ENCODE results near the gene ZFHX2.

ZFHX2 gene

DNA sequence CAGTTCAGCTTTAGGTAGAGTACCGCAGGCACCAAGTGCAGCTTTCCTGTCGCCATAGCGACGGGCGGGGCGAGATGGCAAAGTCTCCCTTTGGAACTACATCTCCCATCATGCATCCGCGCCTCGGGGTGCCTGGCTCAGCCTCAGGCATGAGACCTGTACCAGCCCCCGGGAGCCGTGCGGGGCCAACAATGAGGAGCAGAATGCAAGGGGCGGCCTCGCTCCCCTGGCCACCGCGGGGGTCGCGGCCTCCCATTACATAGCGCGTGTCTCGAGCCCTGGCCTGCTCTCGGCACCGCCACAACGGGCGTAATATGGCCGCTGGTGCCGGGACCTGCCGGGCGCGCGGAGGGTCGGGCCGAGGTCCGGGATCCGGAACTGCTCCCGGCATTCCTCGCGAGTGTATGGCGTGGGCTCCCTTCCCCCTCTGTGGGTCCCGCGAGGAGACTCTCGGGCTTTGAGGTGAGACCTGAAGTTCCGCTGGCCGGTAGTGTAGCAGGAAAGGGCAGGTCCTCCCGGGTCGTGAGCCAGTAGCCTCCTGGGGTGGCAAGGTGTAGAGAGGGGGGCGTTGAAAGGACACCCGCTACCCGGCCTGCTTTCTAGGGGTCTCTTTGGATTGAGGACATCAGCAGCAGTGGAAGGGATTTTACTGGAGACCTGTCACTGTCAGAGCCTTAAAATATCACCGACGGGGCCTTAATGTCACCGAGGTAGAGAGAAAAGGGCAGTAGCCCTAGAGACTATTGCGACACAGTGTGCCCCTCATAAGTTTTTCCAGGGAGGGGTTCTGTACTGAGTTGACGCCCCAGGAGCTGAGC, 4.5 kb upstream of the ZFHX2 start, which contains the start of gene THTPA:
Gene THTPA (plus strand): TSS at position 390 of the 818 bp plus-strand sequence. CDS start 487 bp downstream, outside the sequence.
- Histone ChIP-seq H3K4me3 (ENCODE audit: low read length) (peak within 1 kb of the TSS; percentile 81), H3K9me3 (ENCODE audit: control insufficient read depth, low read length) (no peaks in the 10 kb centered on the region), H3K4me1 (ENCODE audit: control insufficient read depth, insufficient read depth, low read length) (peaks cover 23% of the 10 kb centered on the region), H3K9ac (ENCODE audit: low read length) (peak within 1 kb of the TSS; percentile 88), H3K36me3 (ENCODE audit: control insufficient read depth, insufficient read depth, low read length) (peaks cover 19% of the 10 kb centered on the region), H3K27me3 (ENCODE audit: control insufficient read depth, insufficient read depth, low read length) (no peaks in the 10 kb centered on the region)

DNA sequence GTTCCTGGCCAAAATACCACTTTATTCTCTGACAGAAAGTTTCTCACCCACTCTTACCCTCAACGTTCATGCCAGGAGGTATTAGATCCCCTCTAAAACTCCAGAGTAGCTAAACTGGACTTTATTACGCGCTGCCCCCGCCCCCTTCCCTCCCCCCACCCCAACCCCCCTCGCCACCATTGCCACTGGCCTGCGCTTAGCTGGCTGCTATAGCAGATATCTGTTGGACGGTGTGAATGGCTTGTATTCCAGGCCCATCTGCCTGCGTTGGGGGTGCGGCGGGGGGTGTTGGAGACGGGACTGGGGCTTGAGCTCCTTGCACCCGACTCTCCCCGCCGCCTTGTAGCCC, 3.9 kb upstream of the ZFHX2 start:
- no peaks in the 10 kb centered on the region for H3K9me3 ChIP-seq (ENCODE audit: control insufficient read depth, low read length)
- H3K4me1 ChIP-seq (ENCODE audit: control insufficient read depth, insufficient read depth, low read length): peaks cover 23% of the 10 kb centered on the region
- peaks cover 14% of the 10 kb centered on the region for H3K36me3 ChIP-seq (ENCODE audit: control insufficient read depth, insufficient read depth, low read length)
- H3K9ac ChIP-seq (ENCODE audit: low read length): peak overlapping the region; percentile 88
- H3K27me3 ChIP-seq (ENCODE audit: control insufficient read depth, insufficient read depth, low read length): no peaks in the 10 kb centered on the region
- peak overlapping the region; percentile 81 for H3K4me3 ChIP-seq (ENCODE audit: low read length)

DNA sequence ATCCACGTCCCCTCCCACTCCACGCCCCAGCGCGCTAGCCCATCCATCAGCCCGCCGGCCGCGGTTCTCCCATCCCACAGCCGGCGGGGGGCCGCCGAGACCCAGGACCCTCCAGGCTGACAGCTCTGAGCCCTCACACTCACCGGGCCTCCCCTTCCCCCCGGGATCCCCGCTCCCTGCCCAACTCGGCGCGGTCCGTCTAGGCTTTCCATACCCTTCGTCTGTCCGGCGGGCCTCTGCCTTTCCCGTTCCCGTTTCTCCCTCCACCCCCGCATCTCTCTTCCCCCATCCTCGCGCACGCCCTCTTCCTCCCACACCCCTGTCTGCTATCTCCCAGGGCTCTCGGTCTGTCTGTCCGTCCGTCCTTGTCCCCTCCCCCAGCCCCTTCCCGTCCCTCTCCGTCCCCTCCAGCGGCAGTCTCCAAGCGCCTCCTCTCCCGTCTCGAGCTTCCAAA, 726 bp downstream of the ZFHX2 start:
- H3K4me1 ChIP-seq (ENCODE audit: control insufficient read depth, insufficient read depth, low read length): no peaks in the 10 kb centered on the region
- H3K9me3 ChIP-seq (ENCODE audit: control insufficient read depth, low read length): no peaks in the 10 kb centered on the region
- H3K9ac ChIP-seq (ENCODE audit: low read length): peak overlapping the region; percentile 73
- H3K27me3 ChIP-seq (ENCODE audit: control insufficient read depth, insufficient read depth, low read length): peaks cover 6% of the 10 kb centered on the region
- H3K36me3 ChIP-seq (ENCODE audit: control insufficient read depth, insufficient read depth, low read length): no peaks in the 10 kb centered on the region
- H3K4me3 ChIP-seq (ENCODE audit: low read length): peak overlapping the region; percentile 75

DNA sequence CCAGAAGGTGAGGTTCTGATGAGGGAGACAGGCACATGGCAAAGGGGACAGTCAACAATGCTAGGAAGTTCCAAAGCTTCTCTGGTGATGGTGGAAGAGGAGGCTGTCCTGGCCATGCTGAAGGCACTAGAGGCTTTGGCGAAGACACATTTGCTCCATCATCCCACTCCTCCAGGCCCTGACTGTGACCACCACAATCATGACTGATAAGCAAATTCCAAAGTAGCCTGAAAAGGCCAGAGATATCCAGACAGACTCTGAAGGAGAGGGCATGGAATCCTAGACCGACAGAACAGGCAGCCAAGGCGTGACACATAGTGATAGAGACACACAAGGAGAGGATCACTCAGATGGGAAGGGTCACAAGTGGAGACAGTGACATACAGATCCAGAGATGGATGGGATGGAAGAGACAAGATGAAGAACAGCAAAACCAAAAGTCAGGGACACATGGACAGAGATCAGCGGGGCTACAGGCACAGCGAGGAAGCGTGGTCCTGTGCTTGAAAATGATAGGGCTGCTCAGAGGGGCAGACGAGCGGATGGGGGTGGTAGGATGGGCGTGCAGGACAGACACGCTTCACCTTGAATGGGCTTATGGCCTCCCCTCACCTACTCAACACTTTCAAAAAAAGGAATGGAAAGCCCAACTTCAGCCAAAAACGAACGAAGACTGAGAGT, 1.3 kb downstream of the ZFHX2 start:
- no peaks in the 10 kb centered on the region for H3K4me1 ChIP-seq (ENCODE audit: control insufficient read depth, insufficient read depth, low read length)
- H3K9me3 ChIP-seq (ENCODE audit: control insufficient read depth, low read length): no peaks in the 10 kb centered on the region
- peaks cover 6% of the 10 kb centered on the region for H3K27me3 ChIP-seq (ENCODE audit: control insufficient read depth, insufficient read depth, low read length)
- H3K36me3 ChIP-seq (ENCODE audit: control insufficient read depth, insufficient read depth, low read length): no peaks in the 10 kb centered on the region
- peak overlapping the region; percentile 73 for H3K9ac ChIP-seq (ENCODE audit: low read length)
- no peak overlapping the region for H3K4me3 ChIP-seq (ENCODE audit: low read length)

DNA sequence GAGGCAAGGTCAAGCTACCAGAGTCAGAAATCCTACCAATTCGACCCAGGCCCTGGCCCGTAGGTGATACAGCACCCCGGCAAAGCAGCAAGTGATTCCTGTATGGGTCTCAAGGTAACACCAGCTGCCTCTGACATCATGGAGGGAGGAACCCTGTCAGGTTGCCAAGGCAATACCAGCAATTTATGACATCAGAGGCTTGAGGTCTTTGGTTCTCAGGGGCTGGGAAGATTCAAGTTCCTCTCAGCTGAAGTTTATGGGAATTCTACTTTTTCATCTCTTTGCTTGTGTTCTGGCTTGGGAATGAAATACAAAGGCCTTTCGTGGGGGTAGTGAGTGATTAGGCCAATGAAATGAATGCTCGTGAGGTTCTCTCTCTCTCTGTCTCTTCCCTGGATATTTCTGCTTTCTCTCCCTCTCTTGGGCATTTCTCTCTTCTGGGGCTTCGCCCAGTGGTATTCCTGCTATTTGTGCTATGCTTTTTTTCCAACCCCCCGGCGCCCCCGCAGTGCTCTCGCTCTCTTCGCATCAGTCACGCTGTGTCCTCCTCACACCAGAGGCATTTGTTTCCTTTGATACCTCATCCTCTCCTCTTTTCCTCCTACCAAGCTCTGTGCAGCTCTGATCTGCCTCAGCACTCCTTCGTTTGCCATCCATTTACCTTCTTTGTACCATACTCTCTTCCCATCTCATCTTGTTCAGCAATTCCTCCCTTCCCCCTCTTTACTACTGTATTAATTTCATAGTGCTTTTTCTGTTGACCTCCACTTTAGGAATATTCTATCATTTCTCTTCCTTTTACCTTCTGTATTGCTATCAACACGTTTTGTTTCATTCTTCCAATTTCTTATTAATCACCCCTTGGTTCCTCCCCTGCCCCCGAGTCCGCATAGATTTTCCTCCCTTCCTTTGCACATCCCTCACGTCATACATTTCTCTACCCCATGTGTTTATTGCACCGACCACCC, 2.9 kb downstream of the ZFHX2 start:
- Histone ChIP-seq H3K9me3 (ENCODE audit: control insufficient read depth, low read length) (no peaks in the 10 kb centered on the region), H3K4me3 (ENCODE audit: low read length) (no peak overlapping the region), H3K27me3 (ENCODE audit: control insufficient read depth, insufficient read depth, low read length) (peaks cover 6% of the 10 kb centered on the region), H3K4me1 (ENCODE audit: control insufficient read depth, insufficient read depth, low read length) (no peaks in the 10 kb centered on the region), H3K36me3 (ENCODE audit: control insufficient read depth, insufficient read depth, low read length) (no peaks in the 10 kb centered on the region), H3K9ac (ENCODE audit: low read length) (no peak overlapping the region)

DNA sequence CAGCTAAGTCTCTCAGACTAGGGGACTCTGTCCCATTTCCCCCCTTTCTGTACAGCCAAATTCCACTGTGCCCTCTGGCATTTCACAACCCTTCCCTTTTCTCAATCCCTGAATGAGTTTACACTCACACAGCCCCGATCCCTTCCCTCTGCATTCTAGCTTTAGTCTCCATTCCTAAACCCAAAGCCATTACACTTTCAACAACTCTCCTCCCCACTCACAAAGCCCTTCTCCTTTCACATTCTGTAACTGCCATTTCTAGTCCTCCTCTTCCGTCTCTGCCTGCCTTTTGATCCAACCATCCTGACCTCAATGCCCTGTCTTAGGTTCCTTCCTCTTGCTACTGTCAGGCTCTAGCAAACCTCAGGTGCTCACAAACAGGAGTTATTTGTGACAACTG, 3.6 kb downstream of the ZFHX2 start:
- no peak overlapping the region for H3K9ac ChIP-seq (ENCODE audit: low read length)
- H3K27me3 ChIP-seq (ENCODE audit: control insufficient read depth, insufficient read depth, low read length): peaks cover 6% of the 10 kb centered on the region
- no peaks in the 10 kb centered on the region for H3K4me1 ChIP-seq (ENCODE audit: control insufficient read depth, insufficient read depth, low read length)
- H3K36me3 ChIP-seq (ENCODE audit: control insufficient read depth, insufficient read depth, low read length): no peaks in the 10 kb centered on the region
- H3K4me3 ChIP-seq (ENCODE audit: low read length): no peak overlapping the region
- H3K9me3 ChIP-seq (ENCODE audit: control insufficient read depth, low read length): no peaks in the 10 kb centered on the region

DNA sequence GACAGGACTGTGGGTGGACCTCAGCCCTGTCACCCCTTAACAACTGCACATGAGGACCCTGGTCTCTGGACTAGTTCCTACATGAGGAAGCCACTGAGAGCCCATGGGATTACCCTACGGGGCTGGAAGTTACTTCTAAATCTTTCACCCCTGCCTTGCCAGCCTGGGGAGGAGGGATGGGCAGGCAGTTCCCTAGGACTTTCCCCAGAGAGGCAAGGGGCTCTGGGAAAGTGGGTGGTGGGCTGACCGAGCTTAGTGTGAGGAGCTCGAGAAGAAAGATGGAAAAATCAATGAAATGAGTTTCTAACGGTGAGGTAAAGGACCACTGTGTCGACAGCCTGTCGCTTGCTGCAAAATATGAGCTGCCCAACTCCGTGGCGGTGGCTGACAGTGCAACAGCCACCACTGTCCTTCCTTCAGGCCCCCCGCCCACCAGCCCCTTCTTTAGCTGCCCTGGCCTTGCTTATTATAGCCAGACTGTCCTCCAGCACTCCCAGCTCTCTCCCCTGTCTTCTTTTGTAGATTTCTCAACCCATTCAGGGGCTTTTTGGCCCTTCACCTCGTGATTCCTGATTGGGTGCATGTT, 5.0 kb downstream of the ZFHX2 start:
- Histone ChIP-seq H3K4me3 (ENCODE audit: low read length) (no peak overlapping the region), H3K9me3 (ENCODE audit: control insufficient read depth, low read length) (no peaks in the 10 kb centered on the region), H3K9ac (ENCODE audit: low read length) (no peak overlapping the region), H3K4me1 (ENCODE audit: control insufficient read depth, insufficient read depth, low read length) (no peaks in the 10 kb centered on the region), H3K36me3 (ENCODE audit: control insufficient read depth, insufficient read depth, low read length) (no peaks in the 10 kb centered on the region), H3K27me3 (ENCODE audit: control insufficient read depth, insufficient read depth, low read length) (peaks cover 6% of the 10 kb centered on the region)

DNA sequence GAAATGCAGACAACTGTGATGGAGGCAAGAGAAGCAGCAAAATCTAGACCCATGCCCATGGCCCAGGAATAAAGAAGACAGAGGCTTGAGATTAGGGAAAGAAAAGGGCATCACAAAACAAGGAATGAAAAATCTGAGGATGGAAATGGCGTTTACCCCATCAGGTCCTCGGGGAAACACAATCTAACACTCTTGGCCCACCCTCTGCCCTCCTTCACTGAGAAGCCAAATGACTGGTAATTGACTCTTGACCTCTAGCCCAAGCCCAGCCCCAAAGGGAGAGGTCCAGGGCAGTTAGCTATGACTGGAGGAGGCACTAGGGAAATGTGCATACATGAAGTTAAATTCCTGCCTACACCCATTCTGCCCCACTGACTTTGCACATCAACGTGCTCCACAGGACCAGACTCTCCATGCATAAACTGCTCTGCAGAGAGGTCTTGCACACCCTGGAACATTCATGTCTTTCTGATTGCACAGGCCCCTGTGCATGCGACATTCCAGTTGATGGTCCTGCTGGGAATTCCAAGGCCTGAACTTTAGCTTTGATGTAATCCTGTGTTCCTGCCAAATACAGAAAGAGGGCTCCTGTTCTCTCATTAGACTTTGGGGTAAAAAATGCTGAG, 5.7 kb downstream of the ZFHX2 start:
- no peak overlapping the region for H3K4me3 ChIP-seq (ENCODE audit: low read length)
- peaks cover 6% of the 10 kb centered on the region for H3K27me3 ChIP-seq (ENCODE audit: control insufficient read depth, insufficient read depth, low read length)
- no peaks in the 10 kb centered on the region for H3K4me1 ChIP-seq (ENCODE audit: control insufficient read depth, insufficient read depth, low read length)
- H3K9ac ChIP-seq (ENCODE audit: low read length): no peak overlapping the region
- H3K36me3 ChIP-seq (ENCODE audit: control insufficient read depth, insufficient read depth, low read length): no peaks in the 10 kb centered on the region
- H3K9me3 ChIP-seq (ENCODE audit: control insufficient read depth, low read length): no peaks in the 10 kb centered on the region

DNA sequence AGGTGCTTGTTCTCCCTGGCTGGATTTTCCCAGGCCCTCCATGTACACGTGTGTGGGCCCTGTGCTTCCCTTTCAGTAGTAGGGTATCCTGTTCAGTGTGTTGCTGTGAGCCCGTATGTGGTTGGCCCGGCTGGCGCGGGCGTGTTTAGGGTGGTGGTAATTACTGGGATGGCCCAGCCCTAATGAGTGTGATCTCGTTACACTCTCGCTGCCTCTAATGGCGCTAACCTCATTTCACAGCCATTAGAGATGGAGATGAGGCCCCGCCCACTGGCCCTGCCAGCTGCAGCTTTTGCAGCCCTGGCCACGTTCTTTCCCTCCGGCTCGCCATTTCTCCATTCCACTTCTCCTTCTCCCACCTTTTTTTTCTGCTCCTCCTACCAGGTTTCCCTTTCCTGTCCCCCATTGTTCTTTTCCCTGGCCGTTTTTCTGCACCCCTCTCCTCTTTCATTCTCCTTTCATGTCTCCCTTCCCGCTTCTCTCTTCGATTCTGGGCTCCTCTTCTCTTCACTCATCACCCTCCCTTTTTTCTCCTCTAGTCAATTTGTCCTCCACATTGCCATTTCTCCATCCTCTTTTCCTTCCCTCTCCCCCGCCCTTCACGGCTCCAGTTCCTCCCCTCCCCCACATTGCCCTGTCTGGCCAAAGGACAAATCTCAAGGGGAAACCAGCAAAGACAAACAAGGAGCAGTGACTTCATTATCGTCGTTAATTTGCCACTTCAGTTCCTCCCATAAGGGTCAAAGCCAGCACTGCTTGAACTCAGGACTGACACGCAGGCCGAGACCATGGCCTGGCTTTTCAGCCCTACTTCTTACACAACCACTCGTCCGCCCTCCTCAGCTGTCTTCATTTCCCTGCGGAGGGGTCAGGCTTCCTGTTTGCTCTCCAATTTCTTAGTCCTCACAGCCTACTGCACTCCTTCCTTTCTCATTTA, 6.8 kb downstream of the ZFHX2 start:
- H3K9ac ChIP-seq (ENCODE audit: low read length): no peak overlapping the region
- no peaks in the 10 kb centered on the region for H3K4me1 ChIP-seq (ENCODE audit: control insufficient read depth, insufficient read depth, low read length)
- no peaks in the 10 kb centered on the region for H3K9me3 ChIP-seq (ENCODE audit: control insufficient read depth, low read length)
- no peaks in the 10 kb centered on the region for H3K36me3 ChIP-seq (ENCODE audit: control insufficient read depth, insufficient read depth, low read length)
- H3K4me3 ChIP-seq (ENCODE audit: low read length): no peak overlapping the region
- H3K27me3 ChIP-seq (ENCODE audit: control insufficient read depth, insufficient read depth, low read length): no peaks in the 10 kb centered on the region

DNA sequence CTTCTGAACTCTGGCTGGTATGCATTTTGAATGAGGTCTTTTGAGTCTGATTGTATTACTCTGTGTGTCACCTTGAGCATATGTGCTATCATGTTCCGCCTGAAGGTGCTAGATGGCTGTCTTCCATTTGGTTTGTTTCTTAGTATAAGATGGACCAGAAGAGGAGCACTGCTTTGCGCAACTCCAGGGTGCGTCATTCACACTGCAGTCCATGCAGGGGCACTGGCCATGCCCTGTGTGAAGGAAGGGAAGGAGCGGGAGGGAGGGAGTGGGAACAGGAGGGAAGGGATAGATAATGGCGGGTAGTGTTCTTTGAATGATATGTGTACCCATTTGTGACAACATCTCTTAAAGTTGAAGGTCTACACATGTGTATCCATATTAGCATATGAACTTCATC, 8.2 kb downstream of the ZFHX2 start:
- H3K4me1 ChIP-seq (ENCODE audit: control insufficient read depth, insufficient read depth, low read length): no peaks in the 10 kb centered on the region
- no peaks in the 10 kb centered on the region for H3K36me3 ChIP-seq (ENCODE audit: control insufficient read depth, insufficient read depth, low read length)
- H3K27me3 ChIP-seq (ENCODE audit: control insufficient read depth, insufficient read depth, low read length): no peaks in the 10 kb centered on the region
- H3K9ac ChIP-seq (ENCODE audit: low read length): no peak overlapping the region
- no peaks in the 10 kb centered on the region for H3K9me3 ChIP-seq (ENCODE audit: control insufficient read depth, low read length)
- H3K4me3 ChIP-seq (ENCODE audit: low read length): no peak overlapping the region

All from mucosa of stomach (tissue), 1 donor.